Stimulated activated CD8-positive, alpha-beta memory T cell treated with anti-CD3 and anti-CD28 coated beads, Interleukin-4, amount 100 ng/mL, for 24 hours (primary cell): ENCODE results near the gene METAP1D.

Experiments used
- DNase-seq: peaks from one replicate; pipeline ENCODE4 v3.0.0-alpha.2; 2020; ENCODE audit warnings: low read depth

The METAP1D gene

DNA sequence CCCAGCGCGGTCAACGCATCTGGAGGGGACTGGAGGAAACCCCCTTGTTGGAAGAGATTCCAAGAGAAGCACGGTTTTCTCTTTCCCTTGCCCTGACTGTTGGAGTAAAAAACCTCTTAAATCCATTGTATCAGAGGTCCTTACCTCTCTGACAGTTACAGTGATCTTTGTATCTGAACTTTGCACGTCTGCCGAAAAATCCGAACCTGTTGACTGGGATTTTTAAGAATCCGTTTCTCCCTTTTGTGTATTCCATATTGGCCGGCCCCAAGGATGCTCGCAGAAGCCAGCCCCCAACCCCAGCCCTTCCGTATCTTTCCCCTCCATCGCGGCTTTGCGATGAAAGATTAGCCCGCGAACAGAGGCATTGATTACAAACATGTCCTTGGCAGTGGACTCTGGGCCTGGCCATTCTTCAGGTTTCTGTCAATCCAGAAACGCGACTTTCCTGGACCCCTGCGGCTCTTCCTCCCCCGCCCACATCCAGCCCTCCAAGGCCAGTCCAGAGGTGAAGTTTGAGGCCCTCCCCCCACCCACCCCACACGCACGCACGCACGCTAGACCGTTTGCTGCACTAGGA is 81.0 kb downstream of the METAP1D start:
- no peak for DNase-seq

DNA sequence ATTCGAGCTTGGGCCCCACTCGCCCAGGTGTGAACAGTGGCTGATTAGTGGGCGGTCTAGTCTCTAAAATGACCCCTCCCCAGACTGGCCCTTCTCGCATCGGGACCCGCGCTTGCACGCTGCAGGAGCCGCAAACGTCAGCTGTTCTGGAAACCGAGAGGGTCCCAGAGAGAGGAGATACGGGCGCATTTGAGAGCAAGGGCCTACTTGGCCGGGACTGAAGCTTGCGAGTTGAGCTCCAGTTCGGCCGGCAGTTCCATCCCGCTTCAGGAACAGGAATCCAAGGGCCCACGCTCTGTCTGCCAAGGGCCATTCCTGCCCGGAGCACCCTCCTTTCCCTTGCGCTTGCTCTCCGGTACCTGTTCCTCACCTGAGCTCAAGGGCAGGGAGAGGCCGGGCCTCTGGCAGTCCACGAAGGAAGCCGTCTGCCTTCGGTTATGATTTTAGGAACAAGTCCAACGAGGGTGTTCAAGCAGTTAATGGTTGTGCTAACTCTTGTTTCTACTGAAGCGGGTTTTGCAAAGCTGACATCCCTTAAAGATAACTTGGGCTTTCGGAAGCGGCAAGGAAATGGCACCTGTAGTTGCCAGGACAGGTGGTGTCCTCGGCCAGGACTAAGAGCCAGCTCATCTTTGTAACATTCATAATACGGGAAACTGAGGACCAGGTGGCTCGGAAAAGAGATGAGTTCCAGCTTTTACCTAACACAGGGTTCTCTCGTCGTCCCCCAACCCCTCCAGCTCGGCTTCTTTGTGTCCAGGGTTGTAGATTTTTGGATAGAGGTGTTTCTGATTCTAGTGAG is 81.7 kb downstream of the METAP1D start:
- no peak for DNase-seq

DNA sequence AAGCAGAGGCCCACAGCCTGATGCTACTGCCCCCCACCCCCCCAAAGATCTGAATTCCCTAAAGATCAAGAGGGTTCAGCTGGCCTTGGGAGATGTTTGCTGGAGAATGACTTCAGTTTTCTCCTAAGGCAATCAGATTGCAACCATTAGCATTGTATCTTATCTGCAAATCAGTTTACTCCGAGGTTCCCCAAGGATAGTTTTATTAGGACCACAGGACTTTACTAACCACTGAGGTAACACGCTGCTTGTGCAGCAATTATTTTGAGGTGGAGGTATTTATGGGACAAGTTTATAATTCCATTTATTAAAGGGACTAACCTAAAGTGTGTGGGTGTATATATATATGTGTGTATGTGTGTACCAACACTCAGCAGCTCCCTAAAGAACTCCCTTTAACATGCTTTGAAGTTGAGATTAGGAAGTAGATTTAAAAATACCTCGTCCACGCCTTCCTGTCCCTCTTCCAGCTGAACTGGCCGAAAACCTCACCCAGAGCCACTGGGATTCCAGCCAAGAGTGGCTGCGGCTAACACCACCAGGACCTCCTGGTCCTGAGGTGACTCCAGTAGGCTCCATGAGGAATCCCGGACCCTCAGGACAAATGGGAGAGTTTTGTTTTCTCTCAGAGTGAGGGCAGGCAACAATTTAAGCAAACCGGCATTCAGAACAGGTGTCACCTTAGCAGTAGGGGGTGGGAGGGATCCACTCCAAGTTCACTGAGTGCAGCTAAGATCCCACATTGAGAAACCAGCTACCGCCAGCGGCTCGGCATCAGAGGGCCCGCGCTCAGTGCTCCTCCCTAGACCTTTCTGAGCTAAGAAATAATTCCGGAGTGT is 82.6 kb downstream of the METAP1D start:
- no peak for DNase-seq

GRCh38 chr2:172082944-172083627 is 83.3 kb downstream of the METAP1D start:
- DNase-seq, result no peak

- DNase-seq, result no peak
These were observed 84.1 kb downstream of the METAP1D start for GRCh38 chr2:172083628-172084394.

- DNase-seq, result no peak
These were observed 84.6 kb downstream of the METAP1D start for GRCh38 chr2:172084395-172084644.

GRCh38 chr2:172084645-172085459 is 85.1 kb downstream of the METAP1D start:
- DNase-seq, result no peak

DNA sequence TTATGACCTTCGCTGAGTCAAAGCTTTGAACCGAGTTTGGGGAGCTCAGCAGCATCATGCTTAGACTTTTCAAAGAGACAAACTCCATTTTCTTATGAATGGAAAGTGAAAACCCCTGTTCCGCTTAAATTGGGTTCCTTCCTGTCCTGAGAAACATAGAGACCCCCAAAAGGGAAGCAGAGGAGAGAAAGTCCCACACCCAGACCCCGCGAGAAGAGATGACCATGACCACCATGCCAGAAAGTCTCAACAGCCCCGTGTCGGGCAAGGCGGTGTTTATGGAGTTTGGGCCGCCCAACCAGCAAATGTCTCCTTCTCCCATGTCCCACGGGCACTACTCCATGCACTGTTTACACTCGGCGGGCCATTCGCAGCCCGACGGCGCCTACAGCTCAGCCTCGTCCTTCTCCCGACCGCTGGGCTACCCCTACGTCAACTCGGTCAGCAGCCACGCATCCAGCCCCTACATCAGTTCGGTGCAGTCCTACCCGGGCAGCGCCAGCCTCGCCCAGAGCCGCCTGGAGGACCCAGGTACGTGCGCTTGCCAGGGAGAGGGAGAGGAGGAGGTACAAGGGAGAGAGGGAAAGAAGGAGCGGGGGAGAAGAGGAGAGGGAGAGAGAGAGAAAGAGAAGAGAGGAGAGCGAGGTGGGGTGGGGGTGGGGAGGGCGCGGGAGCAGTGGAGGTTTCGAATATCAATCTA is 85.9 kb downstream of the METAP1D start, which contains the start of gene DLX1:
Gene DLX1 (plus strand): TSS at position 48 of the 700 bp plus-strand sequence. CDS start 171 bp downstream, at position 219.
- DNase-seq, result no peak

DNA sequence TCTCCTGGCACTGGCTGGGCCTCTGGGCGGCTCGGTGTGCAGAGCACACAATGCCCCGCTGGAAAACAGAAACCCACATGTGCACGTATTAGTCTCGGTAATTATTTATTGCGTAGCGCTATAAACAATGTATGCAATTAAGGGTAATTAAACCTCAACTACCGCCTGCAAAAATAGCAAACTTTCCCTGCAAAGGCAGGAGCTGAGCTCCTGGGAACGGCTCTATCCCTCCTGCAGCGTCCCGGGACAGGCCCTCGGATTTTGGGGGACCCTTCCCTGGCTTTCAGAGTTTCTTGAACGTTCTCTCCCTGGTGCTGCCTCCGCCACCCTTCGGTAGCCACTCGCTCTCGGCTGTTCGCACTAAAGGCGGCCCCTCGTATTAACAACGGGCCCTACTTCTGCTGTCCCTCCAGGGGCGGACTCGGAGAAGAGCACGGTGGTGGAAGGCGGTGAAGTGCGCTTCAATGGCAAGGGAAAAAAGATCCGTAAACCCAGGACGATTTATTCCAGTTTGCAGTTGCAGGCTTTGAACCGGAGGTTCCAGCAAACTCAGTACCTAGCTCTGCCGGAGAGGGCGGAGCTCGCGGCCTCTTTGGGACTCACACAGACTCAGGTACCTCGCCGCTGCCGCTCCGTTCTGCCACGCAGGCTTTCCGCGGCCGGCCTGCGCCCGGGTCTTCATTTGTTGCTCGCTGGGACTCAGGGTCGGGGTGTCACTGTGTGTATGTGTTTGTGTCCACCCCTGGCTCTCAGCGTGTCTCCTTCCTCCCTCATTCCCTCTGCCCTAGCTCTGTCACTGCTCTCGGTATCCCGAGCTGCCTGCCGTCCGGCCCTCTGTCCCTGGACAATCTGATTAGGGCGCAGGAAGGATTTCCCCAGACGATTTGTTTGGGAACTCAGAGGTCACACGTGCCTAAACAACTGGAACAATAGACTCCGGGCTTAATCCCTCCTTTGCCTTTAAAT is 86.8 kb downstream of the METAP1D start:
- no peak for DNase-seq

DNA sequence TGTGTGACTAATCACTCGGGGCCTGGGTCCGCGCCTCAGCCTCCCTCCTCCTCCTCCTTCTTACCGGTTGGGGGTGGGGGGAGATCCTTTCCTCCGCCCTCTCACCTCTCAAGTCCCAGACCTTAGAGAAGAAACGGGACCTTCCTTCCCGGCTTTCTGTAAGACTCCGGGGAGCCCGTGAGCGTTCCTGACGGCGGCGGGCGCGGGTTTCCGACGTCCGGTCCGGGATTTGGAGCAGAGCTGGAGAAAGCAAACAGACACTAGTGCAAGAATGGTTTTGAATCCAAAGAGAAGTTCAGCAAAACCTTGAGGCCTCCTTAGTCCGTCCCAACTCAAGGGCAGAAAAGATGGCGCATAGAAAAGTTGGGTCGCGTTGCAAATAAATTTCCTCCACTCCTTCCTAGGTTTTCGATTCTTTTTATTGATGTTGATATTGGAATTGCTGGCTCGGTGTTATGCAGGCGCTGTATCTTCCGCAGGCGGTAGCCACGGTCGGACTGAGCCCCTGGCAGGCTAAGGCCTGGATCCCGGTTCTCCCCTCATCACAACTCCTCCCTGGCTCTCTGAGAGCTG is 87.5 kb downstream of the METAP1D start:
- no peak for DNase-seq

DNA sequence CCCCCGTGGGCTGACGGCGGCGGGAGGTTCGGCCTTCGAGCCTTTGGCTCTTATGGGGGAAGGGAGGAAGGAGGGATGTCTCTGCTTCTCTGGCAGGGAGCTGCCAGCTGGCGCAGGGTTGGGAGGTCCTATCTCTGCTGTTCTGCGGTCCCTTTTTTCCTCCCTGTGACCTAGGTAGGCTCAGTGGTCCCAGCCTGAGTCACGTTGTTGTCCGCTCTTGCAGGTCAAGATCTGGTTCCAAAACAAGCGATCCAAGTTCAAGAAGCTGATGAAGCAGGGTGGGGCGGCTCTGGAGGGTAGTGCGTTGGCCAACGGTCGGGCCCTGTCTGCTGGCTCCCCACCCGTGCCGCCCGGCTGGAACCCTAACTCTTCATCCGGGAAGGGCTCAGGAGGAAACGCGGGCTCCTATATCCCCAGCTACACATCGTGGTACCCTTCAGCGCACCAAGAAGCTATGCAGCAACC is 88.1 kb downstream of the METAP1D start:
- no peak for DNase-seq

- DNase-seq, result no peak
These were observed 88.7 kb downstream of the METAP1D start for GRCh38 chr2:172088245-172089004.

DNA sequence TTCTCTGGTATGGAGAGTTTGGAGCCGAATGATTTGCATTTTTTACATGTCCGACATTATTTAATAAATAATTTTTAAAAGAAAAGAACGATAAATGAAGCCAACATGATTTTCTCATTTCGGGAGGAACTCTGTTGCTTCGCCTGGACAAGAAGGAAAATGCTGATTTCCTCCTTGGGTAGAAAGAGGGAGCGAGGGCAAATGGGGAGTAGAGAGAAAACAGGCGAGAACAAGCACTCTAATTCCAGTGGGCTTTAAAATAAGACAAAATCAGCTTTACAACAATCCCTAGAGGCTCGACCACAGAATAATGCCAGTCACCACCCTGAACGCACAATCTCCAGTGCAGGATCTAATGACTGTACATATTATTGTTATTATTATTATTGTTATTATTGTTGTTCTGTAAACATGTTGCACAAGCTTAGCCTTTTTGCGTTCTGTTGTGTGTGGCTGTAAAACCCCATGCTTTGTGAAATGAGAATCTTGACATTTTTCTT is 89.3 kb downstream of the METAP1D start:
- no peak for DNase-seq

GRCh38 chr2:172089633-172090032 is 89.9 kb downstream of the METAP1D start:
- no peak for DNase-seq

DNA sequence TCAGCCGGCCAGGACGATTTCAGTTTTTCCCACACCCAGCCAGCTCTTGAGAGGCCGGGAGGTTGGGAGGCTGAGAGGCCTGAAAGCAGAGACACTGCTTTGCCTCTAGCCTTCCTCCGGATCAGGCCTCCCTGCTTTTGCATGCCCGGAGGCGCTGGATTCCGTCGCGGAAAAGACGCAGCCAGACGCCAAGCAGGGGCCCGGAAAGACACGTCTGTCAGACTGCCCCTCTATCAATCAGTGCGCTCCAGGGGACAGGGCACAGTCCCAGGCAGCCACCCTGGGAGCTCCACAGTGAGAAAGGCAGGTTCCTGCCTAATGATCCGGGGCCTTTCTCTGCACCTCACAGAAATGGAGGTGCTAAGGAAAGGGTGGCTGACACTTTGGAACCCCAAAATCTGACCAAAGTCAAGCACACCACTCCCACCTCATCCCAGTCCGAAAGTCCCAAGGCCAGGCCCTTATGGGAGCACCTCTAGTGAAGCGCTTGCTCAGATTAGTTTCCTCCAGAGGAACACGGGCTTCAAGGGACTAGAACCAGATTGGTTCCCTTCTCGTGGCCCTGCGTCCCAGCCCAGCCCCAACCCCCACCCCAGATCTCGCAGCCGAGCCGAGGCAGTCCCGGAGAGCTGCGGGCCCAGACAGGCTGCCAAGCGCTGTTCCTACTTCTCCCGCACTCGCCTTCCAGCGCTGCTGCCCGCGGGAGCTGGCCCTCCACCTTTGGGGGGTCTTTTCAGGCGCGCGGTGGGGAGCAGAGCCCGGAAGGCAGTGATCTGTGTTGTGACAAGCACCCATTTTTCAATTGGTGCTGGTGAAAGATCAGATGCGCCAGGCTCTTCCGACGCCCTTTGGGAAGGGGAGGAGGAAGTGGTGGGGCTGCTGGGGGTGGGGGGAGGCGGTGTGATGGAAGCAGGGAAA is 90.5 kb downstream of the METAP1D start:
- DNase-seq, result no peak

GRCh38 chr2:172091000-172091641 is 91.4 kb downstream of the METAP1D start:
- DNase-seq, result no peak
